Right lobe of liver (tissue), 6 donors: Measurements from ENCODE around the gene NAT10. TPM values are rescaled to one million over a fixed set of nuclear protein-coding genes. Genes with fewer than 3 reads are reported as not detected.

Experiments
- ATAC-seq, 4 donors: fragments of 200-7000 bp; cut with Tn5 transposase; one replicate each; pipeline ENCODE4 v1.9.1; 2020; ENCODE audit warnings: mild to moderate bottlenecking in 4 of 4, moderate library complexity in 4 of 4
- DNase-seq, 3 donors: peaks; one replicate each; pipeline ENCODE4 v3.0.0-alpha.2; 2020
- H3K27ac ChIP-seq, 3 donors: fragments of 200-600 bp; one replicate each; pipeline ENCODE4 v1.8.0; 2022
- H3K27me3 ChIP-seq, 2 donors: fragments of 200-600 bp; one replicate each; pipeline ENCODE4 v1.8.0; 2022
- H3K36me3 ChIP-seq, 4 donors: fragments of 200-600 bp; sonication (generic) in 1 of 4; one replicate each; pipeline versions ENCODE4 v1.5.1 to v1.8.0; 2017 to 2022; ENCODE audit warnings: control low read depth in 1 of 4
- H3K4me1 ChIP-seq, 4 donors: fragments of 200-600 bp; sonication (generic) in 1 of 4; one replicate each; pipeline versions ENCODE4 v1.5.1 to v1.8.0; 2017 to 2022; ENCODE audit warnings: control low read depth in 1 of 4
- H3K4me3 ChIP-seq, 3 donors: fragments of 200-600 bp; one replicate each; pipeline ENCODE4 v1.8.0; 2022
- H3K9me3 ChIP-seq, 4 donors: fragments of 200-600 bp; sonication (generic) in 1 of 4; one replicate each; pipeline versions ENCODE4 v1.5.1 to v1.8.0; 2017 to 2022; ENCODE audit warnings: control low read depth in 1 of 4
- POLR2A ChIP-seq: fragments of 450-650 bp; IDR thresholded peaks from one replicate; pipeline ENCODE4 v1.6.1; 2017; ENCODE audit warnings: antibody characterized with exemption, mild to moderate bottlenecking
- WGBS: methylation state at CpG from one replicate; pipeline ENCODE4 v1.1.6; 2018; ENCODE audit warnings: low coverage, low lambda C conversion rate; ENCODE audit not compliant: insufficient coverage; ENCODE audit errors: missing lambda C conversion rate; 5-methylcytosine and 5-hydroxymethylcytosine counted together
- intact Hi-C, 2 donors: fragments of 100-400 bp; cut with DNase I; formaldehyde crosslinking; loops; one replicate each; pipeline versions ENCODE4 v1.11.2 to v1.14.1; 2022
- total RNA-seq, 6 experiments: library from RNA; depleted of rRNA in 2 of 6; stranded (reverse); fragments of >200 nt in 2 of 6; fragmentation: NEBNext Ultra II Directional in 3 of 6; extraction: Animal tissue kit (Norgen Biotek cat#: 25700) in 3 of 6; gene quantifications; one replicate each; pipeline versions ENCODE4 v1.1.0 to v1.2.4, GENCODE V29; 2016 to 2023
- TF ChIP-seq, protein P1 (sequence below), 4 donors: fragments of 200-600 bp in 3 of 4; fragments of 450-650 bp in 1 of 4; IDR thresholded peaks; one replicate each; pipeline versions ENCODE4 v1.5.1 to v1.8.0; 2016 to 2022; ENCODE audit warnings: antibody characterized with exemption in 4 of 4, mild to moderate bottlenecking in 2 of 4
- donor health status: DM: no; HTN: yes; CAD: no.
- donor health status: DM: no; HTN: no; CAD: no.
- donor health status: DM: no; HTN: no; CAD: no.
- donor health status: DM: no; HTN: yes; CAD: no.
- donor health status: DM: no; HTN: yes; CAD: no.

NAT10 gene
- total RNA-seq, 6 experiments from 2014 or later: 11.9 to 22.9 (median 19.1) TPM

DNA sequence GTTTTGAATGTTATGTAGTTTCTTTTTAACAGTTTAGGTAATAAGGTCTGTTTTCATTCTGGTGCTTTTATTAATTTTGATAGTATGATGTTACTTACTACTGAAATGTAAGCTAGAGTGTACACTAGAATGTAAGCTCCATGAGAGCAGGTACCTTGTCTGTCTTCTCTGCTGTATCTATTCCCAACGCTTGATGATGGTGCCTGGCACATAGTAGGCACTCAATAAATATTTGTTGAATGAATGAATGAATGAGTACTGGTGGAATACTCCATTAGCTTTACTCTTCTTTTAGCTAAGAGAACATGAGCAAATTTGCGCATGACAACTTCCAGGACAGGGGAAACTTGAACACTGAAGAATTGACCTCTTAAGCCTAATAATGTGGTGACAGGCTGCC lies 6.6 kb upstream of the NAT10 start:
- DNase-seq: no peak
- 86% methylated on average over 2 of the region's 2 CpGs for WGBS
- H3K36me3 ChIP-seq: peaks cover 4 to 76% (median 50%) of the 10 kb centered on the region in 4 donors

DNA sequence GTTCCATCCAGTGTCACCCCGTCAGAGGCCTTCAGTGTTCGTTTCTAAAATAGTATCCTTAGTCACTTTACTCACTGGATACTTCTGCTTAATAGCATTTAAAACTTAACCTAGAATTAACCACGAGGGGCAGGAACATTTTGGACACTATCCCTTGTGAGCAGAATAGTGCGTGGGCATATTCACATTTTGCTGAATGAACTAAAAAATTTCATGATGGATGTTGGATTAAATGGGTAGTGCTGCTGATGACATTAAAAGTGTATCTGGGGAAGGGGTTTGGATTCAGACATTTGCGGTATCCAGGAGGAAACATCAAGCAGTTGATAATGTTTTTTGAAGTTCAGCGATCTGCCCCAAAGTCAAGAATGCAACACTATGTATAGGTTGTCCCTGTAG lies 750 bp upstream of the NAT10 start:
- ATAC-seq: no peak
- Histone ChIP-seq H3K36me3 (peaks cover 0 to 34% (median 6%) of the 10 kb centered on the region in 4 donors), H3K4me3 (peak overlapping the region; percentile 86 to 94 (median 88)), H3K27ac (peak overlapping the region; percentile 88 to 90 (median 90)), H3K27me3 (no peaks in the 10 kb centered on the region), H3K9me3 (no peaks in the 10 kb centered on the region), H3K4me1 (peaks cover 0 to 20% (median 2%) of the 10 kb centered on the region in 4 donors)
- no peak for DNase-seq
- intact Hi-C loops: loop anchor here in 1 of 2 donors (10.0 kb wide), 1 partner anchor 110 kb away; no protein-coding TSS in a partner anchor
- WGBS: 29% methylated on average over 6 of the region's 6 CpGs
- TF ChIP-seq, protein P1, sequence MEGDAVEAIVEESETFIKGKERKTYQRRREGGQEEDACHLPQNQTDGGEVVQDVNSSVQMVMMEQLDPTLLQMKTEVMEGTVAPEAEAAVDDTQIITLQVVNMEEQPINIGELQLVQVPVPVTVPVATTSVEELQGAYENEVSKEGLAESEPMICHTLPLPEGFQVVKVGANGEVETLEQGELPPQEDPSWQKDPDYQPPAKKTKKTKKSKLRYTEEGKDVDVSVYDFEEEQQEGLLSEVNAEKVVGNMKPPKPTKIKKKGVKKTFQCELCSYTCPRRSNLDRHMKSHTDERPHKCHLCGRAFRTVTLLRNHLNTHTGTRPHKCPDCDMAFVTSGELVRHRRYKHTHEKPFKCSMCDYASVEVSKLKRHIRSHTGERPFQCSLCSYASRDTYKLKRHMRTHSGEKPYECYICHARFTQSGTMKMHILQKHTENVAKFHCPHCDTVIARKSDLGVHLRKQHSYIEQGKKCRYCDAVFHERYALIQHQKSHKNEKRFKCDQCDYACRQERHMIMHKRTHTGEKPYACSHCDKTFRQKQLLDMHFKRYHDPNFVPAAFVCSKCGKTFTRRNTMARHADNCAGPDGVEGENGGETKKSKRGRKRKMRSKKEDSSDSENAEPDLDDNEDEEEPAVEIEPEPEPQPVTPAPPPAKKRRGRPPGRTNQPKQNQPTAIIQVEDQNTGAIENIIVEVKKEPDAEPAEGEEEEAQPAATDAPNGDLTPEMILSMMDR (IDR thresholded peaks at IDR 0.05): no peak
- TF ChIP-seq POLR2A: no peak

More for the DNA sequence above, 6.6 kb upstream of the NAT10 start:
- no peak for ATAC-seq
- Histone ChIP-seq H3K9me3 (no peaks in the 10 kb centered on the region), H3K4me1 (no peaks in the 10 kb centered on the region), H3K4me3 (no peak overlapping the region), H3K27ac (no peak overlapping the region), H3K27me3 (no peaks in the 10 kb centered on the region)
- intact Hi-C loops: no loop called here
- TF ChIP-seq, protein P1 (IDR thresholded peaks at IDR 0.05): no peak
- TF ChIP-seq POLR2A: no peak

DNA sequence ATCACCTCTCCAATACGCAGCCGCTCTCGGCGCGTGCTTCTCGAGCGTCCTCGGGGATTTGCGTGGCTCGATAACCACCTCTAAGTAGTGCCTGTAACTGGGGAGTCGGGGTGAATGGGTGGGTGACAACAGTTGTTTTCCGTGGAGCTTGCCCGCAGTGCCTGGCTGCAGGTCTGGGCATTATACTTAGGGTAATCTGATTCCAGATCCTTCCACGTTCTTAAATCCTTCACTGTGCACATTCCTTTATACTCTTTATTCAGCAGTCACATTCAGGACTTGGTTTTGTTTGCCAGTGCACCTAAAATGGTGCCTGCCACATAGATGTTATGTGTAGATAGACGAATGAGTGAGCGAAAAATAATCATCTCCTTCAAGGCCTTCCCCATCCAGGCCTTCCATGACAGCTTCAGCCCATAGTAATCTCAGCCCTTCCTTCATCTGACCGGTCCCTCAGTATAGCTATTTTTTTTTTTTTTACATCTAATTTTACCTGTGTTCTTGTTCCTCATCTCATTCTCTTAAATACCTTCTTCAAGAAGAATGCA lies 602 bp downstream of the NAT10 start:
- peaks cover 0 to 34% (median 4%) of the 10 kb centered on the region in 4 donors for H3K36me3 ChIP-seq
- no peaks in the 10 kb centered on the region for H3K27me3 ChIP-seq
- no peak for ATAC-seq
- intact Hi-C loops: loop anchor here in 1 of 2 donors (10.0 kb wide), 1 partner anchor 111 kb away; no protein-coding TSS in a partner anchor
- no peaks in the 10 kb centered on the region for H3K9me3 ChIP-seq
- WGBS: 2% methylated on average over 11 of the region's 17 CpGs
- H3K4me1 ChIP-seq: peaks cover 0 to 20% (median 2%) of the 10 kb centered on the region in 4 donors
- peak overlapping the region; percentile 86 to 94 (median 88) for H3K4me3 ChIP-seq
- H3K27ac ChIP-seq: peak overlapping the region; percentile 88 to 90 (median 90)
- TF ChIP-seq POLR2A: no peak
- TF ChIP-seq, protein P1 (IDR thresholded peaks at IDR 0.05): no peak
- DNase-seq: no peak

DNA sequence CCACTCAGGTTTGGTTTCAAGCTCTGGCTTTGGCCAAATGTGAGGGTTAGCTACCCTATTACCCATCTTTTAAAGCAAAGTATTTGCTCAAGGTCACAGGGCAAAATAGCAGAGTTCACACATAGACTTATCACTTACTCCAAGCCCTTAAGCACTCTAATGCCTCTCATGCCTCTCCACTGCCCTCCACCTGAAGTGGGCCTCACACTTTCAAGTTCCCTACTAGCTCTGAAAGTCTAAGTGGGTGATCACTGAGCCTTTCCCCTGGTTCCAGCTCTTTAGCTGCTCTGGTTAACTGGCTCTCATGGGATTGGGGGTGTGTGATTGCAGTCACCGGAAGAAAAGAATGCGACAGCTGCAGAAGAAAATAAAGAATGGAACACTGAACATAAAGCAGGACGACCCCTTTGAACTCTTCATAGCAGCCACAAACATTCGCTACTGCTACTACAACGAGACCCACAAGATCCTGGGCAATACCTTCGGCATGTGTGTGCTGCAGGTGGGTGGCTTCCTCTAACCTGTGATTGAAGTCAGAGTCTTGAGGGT lies 6.4 kb downstream of the NAT10 start:
- intact Hi-C loops: no loop called here
- ATAC-seq (no peak), DNase-seq (no peak)
- Histone ChIP-seq H3K4me3 (no peak overlapping the region), H3K4me1 (peaks cover 0 to 4% (median 0%) of the 10 kb centered on the region in 4 donors), H3K9me3 (no peaks in the 10 kb centered on the region), H3K27me3 (no peaks in the 10 kb centered on the region), H3K27ac (no peak overlapping the region), H3K36me3 (peaks cover 0 to 85% (median 17%) of the 10 kb centered on the region in 4 donors)
- no peak for TF ChIP-seq POLR2A
- WGBS: 100% methylated on average over 5 of the region's 6 CpGs

DNA sequence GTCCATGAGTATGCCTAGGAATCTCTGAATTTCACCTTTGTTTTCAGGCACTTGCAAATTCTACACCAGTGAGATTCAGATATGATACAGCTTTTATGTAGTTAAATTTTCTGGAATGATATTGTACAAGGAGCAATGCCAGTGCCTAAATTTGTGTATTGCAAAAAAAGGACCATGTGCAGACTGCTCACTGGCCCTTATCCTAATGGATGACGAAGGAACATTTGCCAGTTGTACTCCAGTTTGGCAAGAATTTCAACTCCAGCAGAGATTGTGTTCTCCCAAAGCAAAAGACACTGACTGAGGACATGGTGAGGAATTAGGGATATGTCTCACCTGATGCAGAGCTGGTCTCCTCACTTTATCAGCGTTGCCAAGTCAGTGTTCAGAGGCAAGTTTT lies 8.6 kb downstream of the NAT10 start:
- Histone ChIP-seq H3K36me3 (peaks cover 0 to 95% (median 26%) of the 10 kb centered on the region in 4 donors), H3K27me3 (no peaks in the 10 kb centered on the region), H3K4me1 (no peaks in the 10 kb centered on the region), H3K27ac (no peak overlapping the region), H3K9me3 (no peaks in the 10 kb centered on the region), H3K4me3 (no peak overlapping the region)
- no peak for TF ChIP-seq POLR2A
- no peak for DNase-seq
- intact Hi-C loops: no loop called here
- ATAC-seq: no peak
- 100% methylated on average over 1 of the region's 2 CpGs for WGBS
